ENCODE results near the gene SPATA6L. TPM values are rescaled to one million over a fixed set of nuclear protein-coding genes. Genes with fewer than 3 reads are reported as not detected.

SPATA6L gene
- total RNA-seq, 1 donor from 2014 or later: 0.32 TPM

- intact Hi-C loops (cut with micrococcal nuclease): loop anchor here (10.0 kb wide), 1 partner anchor 148 kb away; the partner anchor contains the start of gene SLC1A1
Measured at GRCh38 chr9:4642351-4642750, 23.9 kb downstream of the SPATA6L start.

DNA sequence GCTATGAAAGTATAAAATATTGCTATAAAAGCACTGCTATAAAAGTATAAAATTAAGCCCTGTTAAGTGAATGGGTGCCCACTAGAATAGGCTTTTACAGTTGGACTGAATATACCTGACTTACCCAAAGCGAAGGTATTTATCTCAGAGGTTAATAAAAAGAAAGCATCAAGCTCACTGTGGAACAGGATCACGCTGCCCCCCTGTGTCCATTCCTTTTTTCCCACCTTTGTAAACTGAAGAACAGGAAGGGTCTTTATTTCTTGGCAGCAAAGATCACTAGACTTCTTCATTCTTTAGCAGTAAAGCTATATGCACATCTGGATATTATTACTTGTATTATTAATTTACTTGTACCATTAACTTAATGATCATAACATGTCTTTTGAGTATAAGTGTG is 26.3 kb downstream of the SPATA6L start:
- intact Hi-C loops (cut with micrococcal nuclease): loop anchor here (1.0 to 10.0 kb wide), 5 partner anchors 36 to 908 kb away; partner anchors contain the start of gene SLC1A1

- intact Hi-C loops (cut with micrococcal nuclease): no loop called here
Measured at GRCh38 chr9:4639420-4639819, 26.9 kb downstream of the SPATA6L start.

DNA sequence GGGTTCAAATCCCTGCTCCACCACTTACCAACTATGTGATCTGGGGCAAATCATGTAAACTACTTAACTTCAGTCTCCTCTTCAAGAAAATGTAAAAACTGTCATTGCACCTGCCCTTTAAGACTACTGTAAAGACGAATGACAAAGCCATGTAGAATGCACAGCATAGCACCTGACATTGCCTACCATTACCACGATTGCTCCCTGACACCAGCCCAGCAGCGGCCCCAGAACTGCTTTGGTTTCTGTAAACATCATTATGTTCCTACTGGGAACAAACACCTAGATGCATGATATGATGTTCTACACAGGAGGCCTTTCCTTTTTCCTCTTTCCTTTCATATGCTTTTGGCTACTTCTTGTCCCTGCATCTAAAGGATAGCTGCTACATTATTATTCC is 27.3 kb downstream of the SPATA6L start:
- intact Hi-C loops (cut with micrococcal nuclease): no loop called here

DNA sequence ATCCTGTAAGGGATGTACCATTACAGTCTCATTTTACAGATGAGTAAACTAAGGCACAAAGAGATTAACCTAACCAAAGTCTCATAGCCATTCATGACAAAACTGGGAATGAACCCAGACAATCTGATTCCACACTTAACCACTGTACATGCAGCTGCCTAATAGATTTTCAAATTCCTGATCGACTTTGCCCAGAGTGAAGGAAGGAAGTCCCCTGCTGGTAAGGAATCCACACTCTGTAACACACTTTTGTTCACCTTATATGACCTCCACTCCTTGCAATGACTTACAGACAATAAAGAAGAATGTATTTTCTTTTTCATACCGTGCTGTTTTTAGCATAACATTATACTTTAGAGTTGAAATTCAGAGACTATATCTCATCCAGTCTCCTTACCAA is 35.4 kb downstream of the SPATA6L start:
- intact Hi-C loops (cut with micrococcal nuclease): no loop called here

DNA sequence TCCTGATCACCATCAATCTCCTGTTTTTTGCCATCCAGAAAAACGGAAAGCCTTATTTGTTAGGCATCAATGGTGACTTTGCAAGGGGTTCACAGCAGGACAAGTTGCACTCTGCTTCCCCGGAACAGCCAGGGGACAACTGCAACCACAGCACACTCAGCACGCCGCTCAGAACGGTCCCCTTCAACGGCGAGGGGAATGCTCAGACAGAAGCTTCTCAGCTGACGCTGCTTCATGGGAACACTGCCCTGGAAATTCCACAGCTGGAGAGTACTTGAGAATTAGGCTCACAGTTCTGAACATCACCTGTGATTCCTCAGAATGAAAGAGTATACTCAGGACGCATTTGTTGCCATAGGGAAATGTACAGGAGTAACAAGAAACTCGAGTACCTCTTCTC is 44.3 kb downstream of the SPATA6L start:
- intact Hi-C loops (cut with micrococcal nuclease): no loop called here

GRCh38 chr9:4620881-4621555 is 45.3 kb downstream of the SPATA6L start:
- intact Hi-C loops (cut with micrococcal nuclease): no loop called here

DNA sequence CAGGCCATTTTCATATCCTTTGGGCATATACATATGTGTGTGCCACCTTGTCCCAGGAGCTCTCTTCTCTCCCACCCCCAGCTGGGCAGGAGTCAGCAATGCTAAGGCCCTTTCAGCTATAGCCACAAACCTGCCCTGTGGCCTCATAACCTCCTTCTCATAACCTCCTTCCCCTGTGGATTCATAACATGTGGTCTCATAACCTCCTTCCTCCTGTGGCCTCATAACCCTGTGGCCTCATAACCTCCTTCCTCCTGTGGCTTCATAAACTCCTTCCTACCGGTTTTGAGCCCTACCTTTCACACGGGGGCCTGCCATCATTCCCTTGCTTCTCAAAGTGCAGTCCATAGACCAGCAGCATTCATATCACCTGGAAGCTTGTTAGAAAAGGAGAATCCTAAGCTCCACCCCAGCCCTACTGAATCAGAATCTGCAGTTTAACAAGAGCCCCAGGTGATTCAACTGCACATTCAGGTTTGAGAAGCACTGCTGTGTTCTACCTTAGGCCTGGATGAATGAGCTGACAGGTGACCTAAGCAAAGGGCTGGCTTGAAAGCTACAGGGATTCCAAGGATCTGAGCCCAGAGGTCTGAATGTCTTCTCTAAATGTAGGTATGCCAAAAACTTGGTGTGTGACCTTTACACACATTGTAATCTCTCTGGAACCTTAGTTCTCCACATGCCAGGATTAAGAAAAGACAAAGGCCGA is 46.1 kb downstream of the SPATA6L start:
- intact Hi-C loops (cut with micrococcal nuclease): no loop called here

DNA sequence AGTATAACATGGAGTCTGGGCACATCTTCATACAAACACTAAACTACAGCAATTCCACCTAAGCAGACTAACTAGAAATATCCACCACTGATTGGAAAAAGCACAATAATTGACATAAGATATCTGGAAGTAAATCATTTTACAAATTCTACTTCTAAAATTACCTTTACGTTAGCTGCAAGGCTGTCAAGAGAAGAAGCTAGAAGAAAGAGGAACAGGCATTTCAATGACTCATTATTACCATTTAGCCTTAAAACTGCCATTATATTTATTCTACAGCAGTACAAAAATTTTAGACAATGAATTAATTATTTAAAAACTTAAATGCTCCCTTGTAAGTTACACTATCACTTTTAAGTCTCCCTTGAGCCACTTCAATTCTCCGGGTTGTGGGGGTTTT is 47.6 kb downstream of the SPATA6L start:
- intact Hi-C loops (cut with micrococcal nuclease): no loop called here

DNA sequence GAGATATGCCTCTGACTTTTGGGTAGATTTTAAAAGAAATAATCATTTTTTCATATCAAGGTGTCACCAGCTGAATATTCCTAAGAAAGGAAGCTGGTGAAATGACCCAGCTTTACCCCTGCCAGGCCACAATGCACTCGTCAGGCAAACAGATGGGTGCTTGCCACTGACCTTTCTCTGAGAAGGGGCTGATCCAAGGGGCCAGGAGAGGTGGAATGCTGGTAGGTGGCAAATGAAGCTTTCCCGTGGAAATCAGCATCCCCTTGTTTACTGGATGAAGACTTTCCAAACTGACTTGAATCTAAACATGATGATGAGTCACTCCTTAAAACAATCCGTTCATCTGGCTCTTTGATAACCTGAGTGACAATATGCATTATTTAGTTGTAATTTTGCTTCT is 48.5 kb downstream of the SPATA6L start:
- intact Hi-C loops (cut with micrococcal nuclease): no loop called here

GRCh38 chr9:4615778-4616177 is 50.5 kb downstream of the SPATA6L start:
- intact Hi-C loops (cut with micrococcal nuclease): no loop called here

- intact Hi-C loops (cut with micrococcal nuclease): no loop called here
Measured at GRCh38 chr9:4615251-4615650, 51.0 kb downstream of the SPATA6L start.

GRCh38 chr9:4614627-4615026 is 51.7 kb downstream of the SPATA6L start:
- intact Hi-C loops (cut with micrococcal nuclease): no loop called here

- intact Hi-C loops (cut with micrococcal nuclease): loop anchor here (10.0 kb wide), 1 partner anchor 579 kb away; the partner anchor contains the start of gene INSL6
Measured at GRCh38 chr9:4606033-4606432, 60.2 kb downstream of the SPATA6L start.

GRCh38 chr9:4604678-4605095 is 61.6 kb downstream of the SPATA6L start:
- intact Hi-C loops (cut with micrococcal nuclease): loop anchor here (1.0 to 10.0 kb wide), 8 partner anchors 36 to 823 kb away; partner anchors contain the start of genes CDC37L1, INSL6, JAK2 and PLPP6

- intact Hi-C loops (cut with micrococcal nuclease): loop anchor here (1.0 to 10.0 kb wide), 8 partner anchors 36 to 823 kb away; partner anchors contain the start of genes CDC37L1, INSL6, JAK2 and PLPP6
Measured at GRCh38 chr9:4603830-4604229, 62.5 kb downstream of the SPATA6L start.

DNA sequence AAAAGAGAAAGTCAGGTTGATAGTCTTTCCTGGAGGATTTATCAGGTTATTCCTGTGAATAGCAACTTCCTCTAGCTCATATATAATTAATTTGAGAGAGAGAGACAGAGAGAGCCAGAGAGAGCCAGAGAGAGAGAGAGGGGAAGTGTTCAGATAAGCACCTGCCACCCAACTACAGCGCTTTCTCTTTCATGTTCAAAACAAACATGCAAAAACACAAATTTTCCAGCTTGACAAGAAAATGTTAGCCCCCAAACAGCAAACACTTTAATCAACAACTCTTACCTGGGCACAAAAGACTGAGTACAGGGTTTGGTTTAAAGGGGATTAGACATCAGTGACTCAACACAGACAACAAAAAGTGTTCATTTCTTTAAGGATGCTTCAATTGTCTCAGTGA is 65.9 kb downstream of the SPATA6L start:
- intact Hi-C loops (cut with micrococcal nuclease): loop anchor here (5.0 to 10.0 kb wide), 4 partner anchors 62 to 827 kb away; partner anchors contain the start of genes INSL6, JAK2 and PLPP6

DNA sequence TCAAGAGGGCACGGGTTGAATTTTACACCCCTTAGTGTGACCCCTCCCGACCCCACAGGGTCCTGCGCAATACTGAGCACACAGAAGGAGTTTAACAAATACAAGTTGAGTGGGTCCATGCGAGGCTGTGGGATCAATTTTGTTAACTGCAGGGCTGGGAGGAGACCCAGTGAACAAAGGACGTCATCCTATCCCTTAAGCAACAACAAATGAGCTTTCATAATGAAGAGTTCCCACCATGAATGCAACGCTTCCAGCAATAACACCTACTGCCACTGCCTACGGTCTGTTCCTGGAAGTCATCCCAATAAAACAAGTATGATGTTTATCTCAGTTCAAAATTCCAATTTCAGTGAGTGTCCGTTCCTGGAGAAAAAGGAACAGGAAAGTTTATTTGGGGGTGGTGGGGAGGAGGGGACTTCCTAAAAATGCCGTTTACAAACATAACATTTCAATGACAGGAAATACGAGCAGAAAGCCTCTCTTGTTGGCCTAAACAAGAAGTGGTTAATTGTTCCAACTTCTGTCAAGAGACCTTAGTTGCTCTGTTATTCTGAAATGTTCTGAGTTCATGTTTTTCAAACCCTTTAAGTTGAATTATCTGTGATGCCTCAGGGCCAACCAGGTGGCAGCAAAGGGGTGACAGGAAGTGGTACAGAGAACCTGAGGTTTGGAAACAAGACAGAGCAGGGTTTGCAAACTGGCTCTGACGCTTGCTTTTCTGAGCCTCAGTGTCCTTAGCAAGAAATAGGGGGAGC is 69.9 kb downstream of the SPATA6L start:
- intact Hi-C loops (cut with micrococcal nuclease): no loop called here

- intact Hi-C loops (cut with micrococcal nuclease): no loop called here
Measured at GRCh38 chr9:4594994-4595393, 71.3 kb downstream of the SPATA6L start.

- intact Hi-C loops (cut with micrococcal nuclease): no loop called here
Measured at GRCh38 chr9:4594545-4594944, 71.7 kb downstream of the SPATA6L start.

GRCh38 chr9:4592886-4593285 is 73.4 kb downstream of the SPATA6L start:
- intact Hi-C loops (cut with micrococcal nuclease): no loop called here

DNA sequence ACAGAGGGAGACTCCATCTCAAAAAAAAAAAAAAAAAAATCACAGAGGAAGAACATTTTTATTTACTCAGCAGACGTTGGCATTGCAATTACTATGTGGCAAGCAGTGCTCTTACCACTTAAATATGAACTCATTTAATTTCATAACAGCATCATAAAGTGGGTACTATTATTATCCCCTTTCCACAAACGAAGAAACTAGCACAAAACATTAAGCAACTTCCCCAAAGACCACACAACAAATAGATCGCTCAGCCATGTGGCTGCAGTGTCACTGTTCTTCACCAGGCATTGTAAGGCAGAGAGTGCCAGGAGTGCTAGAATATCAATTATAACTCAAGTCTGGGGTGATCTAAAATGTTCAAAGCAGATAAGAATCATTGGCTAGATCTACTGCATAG is 74.0 kb downstream of the SPATA6L start:
- intact Hi-C loops (cut with micrococcal nuclease): no loop called here

All from T-helper 1 cell treated with Interleukin-12 subunit alpha and Interleukin-12 subunit beta and Interleukin-4 antibody, amounts not matched to agents 30 ng/mL and 1 ng/mL, for 36 hours (primary cell).